HG03039 (cell line): Measurements from ENCODE around the gene CCER1.

ENCODE experiments used
- ATAC-seq: cut with Tn5 transposase; IDR thresholded peaks from one replicate; pipeline ENCODE4 v1.9.1; 2021; ENCODE audit warnings: mild to moderate bottlenecking, moderate library complexity; ENCODE audit not compliant: unreplicated experiment

The CCER1 gene

GRCh38 chr12:90922145-90922627 lies 32.8 kb downstream of the CCER1 start:
- ATAC-seq: no peak

GRCh38 chr12:90921536-90921935 lies 33.4 kb downstream of the CCER1 start:
- ATAC-seq: no peak

- no peak for ATAC-seq
These were observed 34.8 kb downstream of the CCER1 start for GRCh38 chr12:90920222-90920621.

GRCh38 chr12:90917431-90917830 lies 37.5 kb downstream of the CCER1 start:
- no peak for ATAC-seq

GRCh38 chr12:90916516-90916915 lies 38.5 kb downstream of the CCER1 start:
- ATAC-seq: no peak

- no peak for ATAC-seq
These were observed 39.6 kb downstream of the CCER1 start for GRCh38 chr12:90915353-90915752.

- no peak for ATAC-seq
These were observed 44.0 kb downstream of the CCER1 start for GRCh38 chr12:90910958-90911357.

- no peak for ATAC-seq
These were observed 45.8 kb downstream of the CCER1 start for GRCh38 chr12:90909069-90909770.

GRCh38 chr12:90908465-90908864 lies 46.5 kb downstream of the CCER1 start:
- ATAC-seq: no peak

GRCh38 chr12:90905691-90906370 lies 49.1 kb downstream of the CCER1 start:
- no peak for ATAC-seq

- no peak for ATAC-seq
These were observed 52.4 kb downstream of the CCER1 start for GRCh38 chr12:90902596-90902995.
